ENCODE results near the gene ZNF148.

ZNF148 gene

GRCh38 chr3:125340121-125340520 lies 35.0 kb downstream of the ZNF148 start:
- no peak for DNase-seq (ENCODE audit: extremely low spot score, insufficient read length, low read depth)

DNA sequence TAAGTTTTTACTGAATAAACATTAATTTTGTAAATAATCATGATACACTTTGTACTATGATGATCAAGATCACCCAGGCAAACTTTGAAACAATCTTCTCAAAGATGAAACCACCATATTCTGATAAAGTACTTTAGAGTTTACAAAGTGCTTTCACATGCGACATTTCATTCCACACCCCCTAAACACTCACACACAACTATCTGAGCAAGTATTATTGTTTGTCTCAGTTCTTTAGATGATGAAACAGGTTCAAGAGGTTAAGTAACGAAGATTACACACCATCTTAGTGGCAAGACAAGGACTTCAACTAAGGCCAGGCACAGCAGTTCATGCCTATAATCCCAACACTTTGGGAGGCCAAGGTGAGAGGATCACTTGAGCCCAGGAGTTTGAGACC lies 37.6 kb downstream of the ZNF148 start:
- DNase-seq (ENCODE audit: extremely low spot score, insufficient read length, low read depth): no peak
- no peak for FAIRE-seq

More at GRCh38 chr3:125340121-125340520, 35.0 kb downstream of the ZNF148 start:
- no peak for FAIRE-seq

- no peak for FAIRE-seq
- DNase-seq (ENCODE audit: extremely low spot score, insufficient read length, low read depth): no peak
Observed at GRCh38 chr3:125334675-125335560, 40.2 kb downstream of the ZNF148 start.

- FAIRE-seq: no peak
- DNase-seq (ENCODE audit: extremely low spot score, insufficient read length, low read depth): no peak
Observed at GRCh38 chr3:125332504-125332903, 42.6 kb downstream of the ZNF148 start.

DNA sequence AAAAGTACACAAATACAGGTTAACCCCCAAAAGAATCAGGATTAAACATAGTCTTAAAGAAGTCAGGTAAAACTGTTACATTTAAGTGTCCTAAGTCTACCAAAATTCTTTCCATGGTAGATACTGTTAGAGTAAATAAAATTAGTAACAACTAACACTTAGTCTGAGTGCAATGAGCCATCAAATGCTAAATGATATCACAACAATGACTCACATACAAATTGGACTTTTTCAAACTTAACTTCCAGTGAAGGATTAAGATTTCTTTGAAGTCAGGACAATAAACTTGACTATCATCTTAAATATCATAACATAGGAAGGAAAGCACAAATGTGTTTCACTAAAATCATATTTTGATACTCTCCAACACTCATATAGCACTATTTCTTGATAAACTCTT lies 43.9 kb downstream of the ZNF148 start:
- no peak for FAIRE-seq
- DNase-seq (ENCODE audit: extremely low spot score, insufficient read length, low read depth): no peak

DNA sequence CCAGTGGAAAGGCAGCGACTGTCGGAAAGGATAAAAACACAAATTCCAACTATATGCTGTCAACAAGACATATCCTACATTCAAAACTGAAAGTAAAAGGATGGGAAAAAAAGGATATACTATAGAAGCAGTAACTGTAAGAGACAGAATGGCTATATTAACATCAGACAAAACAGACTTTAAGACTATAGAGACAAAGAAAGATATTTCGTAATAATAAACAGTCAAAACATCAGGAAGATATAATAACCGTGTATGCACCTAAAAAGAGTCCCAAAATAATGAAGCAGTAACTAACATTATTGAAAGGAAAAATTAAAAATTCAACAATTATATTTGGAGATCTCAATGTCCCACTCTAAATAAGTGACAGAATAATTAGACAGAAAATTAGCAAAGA lies 48.2 kb downstream of the ZNF148 start:
- FAIRE-seq (no peak), DNase-seq (ENCODE audit: extremely low spot score, insufficient read length, low read depth) (no peak)

DNA sequence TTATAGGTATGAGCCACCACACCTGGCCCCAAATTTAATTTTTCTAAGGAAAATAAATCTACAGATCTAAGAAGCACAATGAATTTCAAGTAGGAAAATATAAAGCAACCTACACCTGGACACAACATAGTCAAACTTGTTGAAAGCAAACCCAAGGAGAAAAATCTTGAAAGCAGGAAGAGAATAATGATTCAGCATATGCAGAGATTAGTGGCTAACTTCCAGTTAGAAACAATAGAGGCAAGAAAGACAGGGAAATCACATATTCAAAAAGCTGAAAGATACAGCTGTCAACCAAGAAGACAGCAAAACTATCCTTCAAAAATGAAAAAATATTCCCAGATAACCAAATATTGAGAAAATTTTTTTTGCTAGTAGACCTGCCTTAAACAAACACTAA lies 49.4 kb downstream of the ZNF148 start:
- FAIRE-seq: peak; percentile 41
- DNase-seq (ENCODE audit: extremely low spot score, insufficient read length, low read depth): no peak

DNA sequence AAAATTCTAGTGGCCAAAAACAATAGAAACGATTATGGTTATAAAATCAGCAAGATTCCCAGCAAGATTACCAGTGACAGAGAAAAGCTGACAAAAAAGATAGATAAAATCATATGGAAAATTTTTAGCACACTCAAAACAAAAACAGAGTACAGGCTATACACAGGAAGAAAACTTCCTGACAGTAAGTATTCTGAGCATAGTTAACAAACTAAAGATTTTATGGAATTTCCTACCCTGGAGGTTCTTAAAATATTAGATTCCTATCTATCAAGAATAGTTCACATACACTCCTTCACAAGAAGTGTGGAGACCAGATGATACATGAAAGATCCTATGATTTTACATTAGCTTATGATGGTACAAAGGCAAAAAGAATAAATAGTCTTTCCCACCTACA lies 50.8 kb downstream of the ZNF148 start:
- DNase-seq (ENCODE audit: extremely low spot score, insufficient read length, low read depth) (no peak), FAIRE-seq (no peak)

GRCh38 chr3:125322917-125323316 lies 52.2 kb downstream of the ZNF148 start:
- DNase-seq (ENCODE audit: extremely low spot score, insufficient read length, low read depth) (no peak), FAIRE-seq (no peak)

- FAIRE-seq: no peak
- DNase-seq (ENCODE audit: extremely low spot score, insufficient read length, low read depth): no peak
Observed at GRCh38 chr3:125322166-125322565, 53.0 kb downstream of the ZNF148 start.

- DNase-seq (ENCODE audit: extremely low spot score, insufficient read length, low read depth) (no peak), FAIRE-seq (no peak)
Observed at GRCh38 chr3:125319765-125320164, 55.4 kb downstream of the ZNF148 start.

DNA sequence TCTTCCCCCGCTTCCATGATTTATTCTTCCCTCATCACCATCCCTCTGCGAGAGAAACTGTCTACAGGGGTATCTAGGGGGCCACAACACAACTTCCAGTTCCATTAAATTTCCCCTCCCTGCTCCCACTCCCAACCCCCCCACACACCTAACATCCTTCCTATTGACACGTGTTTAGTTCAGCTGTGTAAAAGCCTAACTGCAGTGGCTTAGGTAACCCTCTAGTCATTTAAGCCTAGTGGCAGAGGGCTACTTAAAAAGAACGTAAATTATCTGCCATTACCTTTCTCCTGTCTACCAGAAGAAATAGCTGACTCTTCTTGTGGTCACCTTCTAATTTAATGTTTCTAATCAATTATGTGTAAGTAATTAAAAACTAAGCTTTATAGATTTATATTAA lies 56.3 kb downstream of the ZNF148 start:
- DNase-seq (ENCODE audit: extremely low spot score, insufficient read length, low read depth) (no peak), FAIRE-seq (no peak)

DNA sequence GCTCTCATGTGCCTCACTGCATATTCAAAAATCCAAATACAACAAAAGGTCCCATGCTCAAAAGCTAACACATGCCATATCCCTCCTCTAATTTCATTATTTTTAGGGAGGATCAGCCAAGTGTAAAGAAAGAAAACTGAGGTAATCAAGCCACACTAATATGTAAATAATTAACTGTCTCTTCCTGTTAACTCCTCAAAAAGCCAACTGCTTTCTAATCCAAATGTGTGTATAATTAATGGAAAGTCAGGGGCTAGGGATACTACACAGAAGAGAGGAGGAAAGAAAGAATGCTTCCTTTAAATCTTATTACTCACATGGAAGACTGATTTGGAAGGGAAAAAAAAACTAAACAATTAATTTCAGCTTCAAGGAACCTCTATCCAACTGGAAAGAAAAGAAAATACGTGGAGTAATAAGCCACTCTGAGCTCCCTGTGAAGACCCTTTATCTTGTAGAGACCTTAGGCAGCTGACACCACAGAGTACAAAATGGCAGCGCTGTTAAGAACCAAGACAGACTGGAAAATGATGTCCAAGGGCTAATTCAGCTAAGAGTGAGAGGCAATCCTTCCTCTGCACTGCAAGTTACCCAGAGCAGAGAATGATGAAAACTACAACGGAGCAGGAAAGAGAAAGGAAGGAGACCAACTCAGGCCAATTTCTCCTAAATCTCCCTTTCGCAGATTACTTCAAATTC lies 56.8 kb downstream of the ZNF148 start:
- peak; percentile 9 for FAIRE-seq
- DNase-seq (ENCODE audit: extremely low spot score, insufficient read length, low read depth): no peak

- FAIRE-seq (no peak), DNase-seq (ENCODE audit: extremely low spot score, insufficient read length, low read depth) (no peak)
Observed at GRCh38 chr3:125317761-125318160, 57.4 kb downstream of the ZNF148 start.

DNA sequence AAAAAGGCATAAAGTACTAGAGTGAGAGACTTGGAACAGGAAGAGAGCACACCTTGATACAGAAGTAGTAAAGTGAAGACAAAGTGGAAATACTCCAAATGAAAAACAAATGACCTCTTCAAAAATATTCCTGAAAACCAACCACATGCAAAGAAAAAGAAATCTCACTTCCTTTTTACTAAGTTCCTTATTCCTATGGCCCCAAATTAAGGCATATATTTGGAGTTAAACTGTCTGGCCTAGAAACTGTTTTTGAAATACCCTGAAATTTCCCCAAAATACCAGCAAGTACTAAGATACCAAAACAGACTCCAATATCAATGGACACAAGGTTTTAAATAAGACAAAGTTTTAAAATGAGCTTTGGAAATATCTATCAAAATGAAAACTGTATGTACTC lies 58.2 kb downstream of the ZNF148 start:
- DNase-seq (ENCODE audit: extremely low spot score, insufficient read length, low read depth) (no peak), FAIRE-seq (no peak)

GRCh38 chr3:125316246-125316645 lies 58.9 kb downstream of the ZNF148 start:
- DNase-seq (ENCODE audit: extremely low spot score, insufficient read length, low read depth): no peak
- peak; percentile 47 for FAIRE-seq

DNA sequence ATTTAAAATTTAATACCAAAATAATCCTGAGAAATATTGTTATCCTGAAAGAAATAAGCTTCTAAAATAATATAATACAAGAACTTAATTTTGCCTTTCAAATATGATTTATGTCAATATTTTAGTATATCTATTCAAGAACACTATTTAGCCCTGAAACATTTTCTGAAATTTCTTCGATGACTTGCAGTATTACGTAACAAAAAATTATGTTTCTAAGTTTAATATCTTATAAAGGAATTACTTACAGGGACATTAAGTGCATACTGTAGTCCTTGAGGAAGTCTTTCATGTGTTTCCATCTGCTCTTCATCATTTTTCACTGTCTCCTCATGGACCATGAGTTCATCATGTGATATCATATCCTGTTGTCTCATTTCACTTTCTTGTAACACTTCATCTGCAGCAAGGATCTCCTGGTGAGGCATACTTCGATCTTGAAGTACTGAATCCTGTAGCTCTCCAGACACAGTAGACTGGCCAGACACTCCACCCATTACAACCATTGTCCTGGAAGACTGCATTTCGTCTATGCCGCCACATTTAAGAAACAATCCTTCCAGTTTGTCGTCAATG lies 62.0 kb downstream of the ZNF148 start:
- no peak for DNase-seq (ENCODE audit: extremely low spot score, insufficient read length, low read depth)
- FAIRE-seq: no peak

GRCh38 chr3:125310623-125311081 lies 64.5 kb downstream of the ZNF148 start:
- FAIRE-seq: peak; percentile 77
- DNase-seq (ENCODE audit: extremely low spot score, insufficient read length, low read depth): peak; percentile 18

- FAIRE-seq (no peak), DNase-seq (ENCODE audit: extremely low spot score, insufficient read length, low read depth) (no peak)
Observed at GRCh38 chr3:125309476-125309875, 65.6 kb downstream of the ZNF148 start.

GRCh38 chr3:125306620-125307019 lies 68.5 kb downstream of the ZNF148 start:
- FAIRE-seq: no peak
- no peak for DNase-seq (ENCODE audit: extremely low spot score, insufficient read length, low read depth)

- DNase-seq (ENCODE audit: extremely low spot score, insufficient read length, low read depth) (no peak), FAIRE-seq (no peak)
Observed at GRCh38 chr3:125302932-125303331, 72.2 kb downstream of the ZNF148 start.

Data from GM18507 (cell line).